NOMO-1 treated with dmso at 0.1 percent for 144 hours (cell line): ENCODE measurements around the gene STAT2.
"Not testable (repeated sequence)": the region's sequence is repeated elsewhere in the genome, so short reads cannot be mapped to it uniquely, and the experiment has no call there.

Experiments used
- DNase-seq: peaks from one replicate; lab custom pipeline; 2025; ENCODE audit not compliant: unreplicated experiment; lab: John Stamatoyannopoulos, UW

The STAT2 gene

DNA sequence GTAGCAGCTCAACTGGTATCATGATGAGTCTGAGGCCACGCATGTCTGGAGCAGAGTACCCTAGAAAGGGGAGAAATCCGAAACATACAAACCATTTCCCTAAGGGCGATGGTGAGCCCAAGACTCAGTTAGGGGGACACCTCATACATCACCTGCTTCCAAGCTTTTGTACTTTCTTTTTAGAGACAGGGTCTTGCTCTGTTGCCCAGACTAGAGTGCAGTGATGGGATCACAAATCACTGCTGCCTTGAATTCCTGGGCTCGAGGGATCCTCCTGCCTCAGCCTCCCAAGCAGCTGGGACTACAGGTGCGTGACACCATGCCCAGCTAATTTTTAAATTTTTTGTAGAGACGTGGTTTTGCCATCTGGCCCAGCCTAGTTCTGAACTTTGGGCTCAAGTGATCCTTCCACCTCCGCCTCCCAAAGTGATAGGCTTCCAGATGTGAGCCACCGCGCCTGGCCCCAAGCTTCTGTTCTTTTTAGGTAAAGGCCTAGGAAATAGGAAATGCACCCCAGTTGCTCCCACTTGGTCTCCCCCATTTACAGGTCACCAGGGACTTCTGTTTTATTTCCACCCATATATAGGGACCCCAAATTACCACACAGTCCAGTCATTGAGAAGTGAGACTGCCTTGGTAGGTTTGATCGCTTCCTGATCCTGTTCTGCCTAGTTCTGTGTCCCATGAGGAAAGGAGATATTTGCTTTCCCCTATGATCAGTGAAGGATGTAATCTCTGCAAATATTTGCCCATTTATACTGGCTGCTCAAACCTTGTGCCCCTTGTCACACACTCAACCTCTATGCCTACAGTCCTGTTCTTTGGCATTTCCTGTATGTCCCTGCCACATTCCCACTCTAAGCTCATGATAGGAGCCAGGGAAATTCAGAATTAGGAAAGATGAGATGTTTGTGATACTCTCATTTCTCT is 2.5 kb upstream of the STAT2 start, which contains the start of gene APOF:
Gene APOF, minus strand, starts transcription at position 728 of the 930 bp plus-strand sequence. Its CDS starts 112 bp downstream, at position 616.
- no peak for DNase-seq

DNA sequence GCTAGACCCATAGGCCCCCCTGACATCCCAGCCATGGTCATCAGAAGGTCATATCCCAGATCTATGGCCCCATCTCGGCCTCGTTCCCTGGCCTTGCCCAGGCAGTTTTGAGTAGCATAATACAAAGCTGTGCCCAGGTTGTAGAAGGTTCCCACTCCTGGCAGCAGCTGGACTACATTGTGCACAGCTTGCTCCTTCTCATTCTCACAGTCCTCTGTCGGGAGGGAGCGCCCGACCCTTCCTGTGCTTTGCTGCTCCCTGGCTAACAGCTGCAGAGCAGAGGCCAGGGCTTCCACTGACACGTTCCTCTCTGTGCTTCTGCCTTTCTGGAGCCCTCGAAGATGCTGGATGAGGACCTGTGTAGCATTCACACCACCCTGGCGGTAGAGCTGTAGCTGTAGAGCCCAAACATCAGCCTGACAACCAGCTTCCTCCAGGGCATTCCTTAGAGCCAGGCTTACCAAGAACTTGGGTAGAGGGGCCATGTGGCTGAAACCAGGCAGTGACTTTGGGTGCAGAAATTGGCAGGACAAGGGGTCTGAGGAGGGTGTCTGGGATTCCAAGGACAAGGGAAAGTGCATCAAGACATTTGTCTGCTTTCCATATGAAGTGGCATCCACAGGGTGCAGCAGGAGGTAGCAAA is 1.7 kb upstream of the STAT2 start:
- DNase-seq = no peak

- DNase-seq = peak; percentile 24
These were observed 923 bp downstream of the STAT2 start for GRCh38 chr12:56358836-56359532.

DNA sequence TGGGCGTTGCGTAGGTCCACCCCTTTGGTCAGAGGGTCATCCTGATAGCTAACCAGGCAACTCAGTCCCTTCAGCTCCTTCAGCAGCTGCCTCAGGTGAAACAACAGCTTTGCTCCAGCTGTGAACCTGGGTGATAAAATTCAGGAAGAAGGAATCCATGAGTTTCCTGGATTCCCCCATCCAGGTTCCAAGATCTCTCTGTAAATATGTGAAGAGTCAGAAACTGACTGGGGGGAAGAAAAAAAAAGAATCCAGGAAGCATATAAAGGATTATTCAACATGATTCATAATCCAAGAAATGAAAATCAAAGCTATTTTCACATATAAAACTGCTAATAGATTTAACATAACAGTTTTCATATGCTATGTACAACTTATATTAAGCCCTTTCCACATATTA is 8.6 kb downstream of the STAT2 start:
- DNase-seq = no peak

DNA sequence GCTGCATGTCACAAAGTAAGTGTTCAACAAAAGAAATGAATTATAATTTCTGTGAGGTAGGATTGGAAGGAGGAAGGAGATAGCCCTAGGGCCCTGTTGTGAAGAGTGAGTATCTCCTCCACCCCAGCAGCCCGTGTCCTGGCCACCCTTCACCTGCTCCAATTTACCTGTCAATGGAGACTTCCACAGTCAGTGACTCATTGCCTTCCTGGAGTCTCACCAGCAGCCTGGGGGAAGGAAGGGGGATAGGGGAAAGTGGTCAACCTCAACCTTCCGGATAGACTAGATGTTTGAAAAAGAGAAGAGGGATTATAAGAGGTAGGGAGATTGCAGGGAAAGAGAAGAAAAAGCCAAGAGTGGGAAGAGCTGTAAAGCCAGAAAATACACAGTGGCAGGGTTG is 9.2 kb downstream of the STAT2 start:
- DNase-seq = no peak

DNA sequence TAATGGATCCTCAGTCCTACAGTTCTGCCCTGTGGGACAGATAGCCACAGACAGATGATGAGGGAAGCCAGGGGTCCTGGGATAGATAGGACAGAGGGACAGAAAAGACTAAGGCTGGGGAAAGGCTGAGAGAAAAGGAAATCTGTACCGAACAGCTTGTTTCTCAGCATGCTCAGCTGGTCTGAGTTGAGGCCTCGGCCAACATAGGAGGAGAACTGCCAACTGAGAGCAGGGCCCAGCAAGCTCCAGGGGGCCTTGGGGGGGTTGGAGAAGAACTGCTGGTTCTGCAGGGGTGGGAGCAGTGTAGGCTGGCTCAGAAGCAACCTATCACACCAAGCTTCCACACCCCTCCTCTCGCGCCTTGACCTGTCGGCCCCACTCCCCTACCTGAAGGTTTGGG is 11.1 kb downstream of the STAT2 start:
- DNase-seq = no peak

DNA sequence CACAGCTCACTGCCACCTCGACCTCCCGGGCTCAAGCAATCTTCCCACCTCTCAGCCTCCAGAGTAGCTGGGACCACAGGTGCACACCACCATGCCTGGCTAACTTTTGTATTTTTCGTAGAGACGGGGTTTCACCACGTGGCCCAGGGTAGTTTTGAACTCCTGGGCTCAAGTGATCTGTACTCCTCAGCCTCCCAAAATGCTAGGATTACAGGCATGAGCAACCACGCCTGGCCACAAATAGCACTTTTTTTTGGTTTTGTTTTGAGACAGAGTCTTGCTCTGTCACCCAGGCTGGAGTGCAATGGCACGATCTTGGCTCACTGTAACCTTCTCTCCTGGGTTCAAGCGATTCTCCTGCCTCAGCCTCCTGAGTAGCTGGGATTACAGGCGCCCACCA is 12.7 kb downstream of the STAT2 start:
- not testable (repeated sequence) for DNase-seq

DNA sequence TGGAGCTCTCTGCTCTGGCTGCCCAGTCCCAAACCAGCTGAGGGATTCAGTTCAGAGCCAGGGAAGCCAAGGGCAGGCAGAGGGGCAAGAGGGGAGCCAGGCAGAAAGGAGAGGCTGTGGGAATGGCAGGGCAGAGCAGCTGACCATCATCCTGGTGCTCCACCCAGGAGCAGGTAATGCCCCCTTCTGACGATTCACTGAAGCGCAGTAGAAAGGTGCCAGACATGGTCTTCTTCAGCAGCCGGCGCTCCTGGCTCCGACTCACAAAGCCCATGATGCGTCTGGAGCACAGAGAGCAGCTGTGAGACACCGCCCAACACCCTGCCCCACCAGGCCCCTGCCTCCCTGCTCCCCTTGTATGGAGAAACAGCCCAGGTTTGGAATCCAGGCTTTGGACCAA is 13.2 kb downstream of the STAT2 start:
- no peak for DNase-seq

DNA sequence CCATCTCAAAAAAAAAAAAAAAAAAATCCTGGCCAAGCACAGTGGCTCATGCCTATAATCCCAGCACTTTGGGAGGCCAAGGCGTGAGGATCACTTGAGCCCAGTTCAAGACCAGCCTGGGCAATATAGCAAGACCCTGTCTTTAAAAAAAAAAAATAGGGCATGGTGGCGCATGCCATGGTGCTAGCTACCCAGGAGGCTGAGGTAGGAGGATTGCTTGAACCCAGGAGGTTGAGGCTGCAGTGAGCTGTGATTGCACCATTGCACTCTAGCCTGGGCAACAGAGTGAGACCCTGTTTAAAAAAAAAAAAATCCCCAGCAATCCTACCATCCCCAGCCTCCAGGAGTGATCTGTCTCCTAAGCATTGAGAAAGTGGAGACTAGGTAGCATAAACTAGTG is 17.6 kb downstream of the STAT2 start:
- not testable (repeated sequence) for DNase-seq

GRCh38 chr12:56341616-56342015 is 18.3 kb downstream of the STAT2 start:
- DNase-seq = no peak

GRCh38 chr12:56339158-56339422 is 20.8 kb downstream of the STAT2 start:
- no peak for DNase-seq

GRCh38 chr12:56338308-56339157 is 21.4 kb downstream of the STAT2 start, which contains the start of gene IL23A:
TSS of gene IL23A (plus strand) at chr12:56338884. CDS start at chr12:56339045, 161 bp downstream.
- DNase-seq = no peak

- DNase-seq = no peak
These were observed 22.1 kb downstream of the STAT2 start for GRCh38 chr12:56337753-56338251.

DNA sequence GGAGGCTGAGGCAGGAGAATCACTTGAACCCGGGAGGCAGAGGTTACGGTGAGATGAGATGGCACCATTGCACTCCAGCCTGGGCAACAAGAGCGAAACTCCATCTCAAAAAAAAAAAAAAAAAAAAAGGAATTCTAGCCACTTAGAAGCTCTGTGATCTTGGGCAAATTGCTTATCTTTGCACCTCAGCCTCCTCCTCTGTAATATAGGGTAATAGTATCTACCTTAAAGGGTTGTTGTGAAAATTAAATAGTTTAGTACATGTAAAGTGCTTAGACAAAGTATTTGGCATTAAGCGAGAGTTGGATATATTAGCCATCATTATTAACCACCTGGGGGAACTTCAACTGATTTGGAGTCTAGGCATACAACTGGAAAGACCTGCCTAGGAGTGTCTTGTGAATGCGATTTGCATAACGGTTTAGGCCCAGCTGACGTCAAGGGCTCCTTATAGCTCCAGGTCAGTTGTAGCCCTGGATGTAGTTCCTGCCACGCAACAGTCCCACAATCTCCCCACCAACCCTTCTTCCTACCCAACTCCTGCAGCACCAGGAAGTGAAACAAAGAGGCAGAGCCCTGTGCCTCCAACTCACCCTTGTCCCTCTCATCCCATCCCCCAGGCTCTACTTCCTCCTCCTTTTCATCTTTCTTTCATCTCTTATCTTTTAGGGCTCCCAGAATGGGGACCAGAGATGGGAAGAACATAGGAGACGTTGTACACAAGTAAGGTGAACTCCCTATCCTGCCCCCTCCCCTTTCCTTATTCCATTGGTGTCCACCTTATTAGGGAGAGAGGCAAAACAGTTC is 23.3 kb downstream of the STAT2 start:
- DNase-seq = peak; percentile 93

DNA sequence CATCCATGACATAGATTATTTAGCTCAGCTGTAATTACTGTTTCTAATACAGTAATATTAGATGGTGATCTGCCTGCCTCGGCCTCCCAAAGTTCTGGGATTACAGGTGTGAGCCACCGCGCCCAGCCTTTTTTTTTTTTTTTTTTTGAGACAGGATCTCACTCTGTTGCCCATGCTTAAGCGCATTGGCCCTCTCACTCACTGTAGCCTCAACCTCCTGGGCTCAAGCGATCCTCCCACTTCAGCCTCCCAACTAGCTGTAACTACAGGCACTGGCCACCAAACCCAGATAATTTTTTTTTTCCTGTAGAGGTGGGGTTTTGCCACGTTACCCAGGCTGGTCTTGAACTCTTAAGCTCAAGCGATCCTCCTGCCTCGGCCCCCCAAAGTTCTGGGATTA is 24.4 kb downstream of the STAT2 start:
- DNase-seq = not testable (repeated sequence)

GRCh38 chr12:56334490-56334793 is 25.5 kb downstream of the STAT2 start:
- DNase-seq = no peak

- DNase-seq = peak; percentile 92
These were observed 26.0 kb downstream of the STAT2 start, which contains the start of gene PAN2 for GRCh38 chr12:56333679-56334489. TSS of gene PAN2 (minus strand) at chr12:56334000. CDS start at chr12:56333094, 906 bp downstream.

DNA sequence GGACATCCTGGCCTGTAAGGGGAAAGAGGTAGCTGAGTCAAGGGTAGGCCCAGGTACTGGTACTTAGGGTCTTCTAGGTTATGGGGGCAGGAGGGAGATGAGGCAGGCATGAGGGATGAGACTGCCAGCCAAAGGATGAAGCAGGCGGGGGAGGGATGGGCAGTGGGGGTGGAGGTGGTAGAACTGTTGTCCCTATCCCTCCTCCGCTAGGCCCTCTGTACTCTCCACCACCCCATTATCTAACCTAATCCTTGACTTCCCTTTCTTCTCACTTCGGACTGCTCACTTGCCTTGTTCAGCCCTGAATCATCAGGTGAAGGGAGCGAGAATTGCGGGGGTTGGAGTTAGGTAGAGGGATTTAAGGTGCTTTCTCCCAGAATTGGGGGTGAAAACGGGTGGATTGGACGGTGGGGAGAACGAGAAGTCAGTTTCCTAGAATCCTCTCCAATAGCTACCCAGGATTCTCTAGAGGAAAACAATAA is 26.7 kb downstream of the STAT2 start:
- peak; percentile 55 for DNase-seq
